HG03039 (cell line): ENCODE data around the gene PPP1R37.

Source experiments
- ATAC-seq: cut with Tn5 transposase; IDR thresholded peaks from one replicate; pipeline ENCODE4 v1.9.1; 2021; ENCODE audit warnings: mild to moderate bottlenecking, moderate library complexity; ENCODE audit not compliant: unreplicated experiment

PPP1R37 gene, protein sequence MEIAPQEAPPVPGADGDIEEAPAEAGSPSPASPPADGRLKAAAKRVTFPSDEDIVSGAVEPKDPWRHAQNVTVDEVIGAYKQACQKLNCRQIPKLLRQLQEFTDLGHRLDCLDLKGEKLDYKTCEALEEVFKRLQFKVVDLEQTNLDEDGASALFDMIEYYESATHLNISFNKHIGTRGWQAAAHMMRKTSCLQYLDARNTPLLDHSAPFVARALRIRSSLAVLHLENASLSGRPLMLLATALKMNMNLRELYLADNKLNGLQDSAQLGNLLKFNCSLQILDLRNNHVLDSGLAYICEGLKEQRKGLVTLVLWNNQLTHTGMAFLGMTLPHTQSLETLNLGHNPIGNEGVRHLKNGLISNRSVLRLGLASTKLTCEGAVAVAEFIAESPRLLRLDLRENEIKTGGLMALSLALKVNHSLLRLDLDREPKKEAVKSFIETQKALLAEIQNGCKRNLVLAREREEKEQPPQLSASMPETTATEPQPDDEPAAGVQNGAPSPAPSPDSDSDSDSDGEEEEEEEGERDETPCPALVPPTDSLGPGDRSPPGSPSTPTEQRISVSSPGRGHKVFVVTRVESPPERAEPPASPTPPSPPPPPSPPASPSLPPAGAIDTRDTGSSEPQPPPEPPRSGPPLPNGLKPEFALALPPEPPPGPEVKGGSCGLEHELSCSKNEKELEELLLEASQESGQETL

DNA sequence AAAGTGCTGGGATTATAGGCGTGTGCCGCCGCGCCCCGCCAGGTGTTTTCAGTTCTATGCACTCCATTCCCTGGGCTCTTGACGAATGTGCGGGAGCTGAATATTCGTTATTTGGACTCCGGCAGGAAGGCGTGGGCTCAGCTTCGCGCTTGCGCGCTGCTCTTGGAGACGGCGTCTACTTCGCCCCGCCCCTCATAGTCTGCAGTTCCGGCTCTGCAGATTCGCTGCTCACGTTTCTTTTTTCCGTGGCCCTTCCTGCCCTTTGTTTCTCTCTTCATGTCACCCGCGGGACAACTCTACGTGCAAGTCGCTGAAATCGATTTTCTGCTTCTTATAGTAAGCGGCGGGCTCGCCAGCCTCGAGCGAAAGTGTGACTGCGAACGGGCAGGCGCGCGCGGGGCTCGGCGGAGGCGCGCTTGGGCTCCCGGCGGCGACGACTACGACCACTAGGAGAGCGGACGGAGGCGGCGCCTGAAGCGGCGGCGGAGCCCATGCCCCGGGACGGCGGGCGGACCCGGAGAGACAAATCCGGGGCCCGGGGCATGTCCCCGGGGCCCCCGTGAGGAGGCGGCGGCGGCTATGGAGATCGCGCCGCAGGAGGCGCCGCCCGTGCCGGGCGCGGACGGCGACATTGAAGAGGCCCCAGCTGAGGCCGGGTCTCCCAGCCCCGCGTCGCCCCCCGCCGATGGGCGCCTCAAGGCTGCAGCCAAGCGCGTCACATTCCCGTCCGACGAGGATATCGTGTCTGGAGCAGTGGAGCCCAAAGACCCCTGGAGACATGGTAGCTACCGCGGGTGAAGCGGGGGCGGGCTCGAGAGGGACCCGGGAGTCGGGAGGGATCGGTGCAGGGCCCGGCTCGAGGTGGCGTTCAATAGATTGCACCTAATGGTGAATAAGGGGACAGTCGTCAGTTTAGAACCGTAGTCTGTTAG, at the start of gene PPP1R37:
PPP1R37 (plus strand) TSS at position 433 of the 932 bp plus-strand sequence; CDS start at position 580, 147 bp downstream.
- ATAC-seq = peak; percentile 45

DNA sequence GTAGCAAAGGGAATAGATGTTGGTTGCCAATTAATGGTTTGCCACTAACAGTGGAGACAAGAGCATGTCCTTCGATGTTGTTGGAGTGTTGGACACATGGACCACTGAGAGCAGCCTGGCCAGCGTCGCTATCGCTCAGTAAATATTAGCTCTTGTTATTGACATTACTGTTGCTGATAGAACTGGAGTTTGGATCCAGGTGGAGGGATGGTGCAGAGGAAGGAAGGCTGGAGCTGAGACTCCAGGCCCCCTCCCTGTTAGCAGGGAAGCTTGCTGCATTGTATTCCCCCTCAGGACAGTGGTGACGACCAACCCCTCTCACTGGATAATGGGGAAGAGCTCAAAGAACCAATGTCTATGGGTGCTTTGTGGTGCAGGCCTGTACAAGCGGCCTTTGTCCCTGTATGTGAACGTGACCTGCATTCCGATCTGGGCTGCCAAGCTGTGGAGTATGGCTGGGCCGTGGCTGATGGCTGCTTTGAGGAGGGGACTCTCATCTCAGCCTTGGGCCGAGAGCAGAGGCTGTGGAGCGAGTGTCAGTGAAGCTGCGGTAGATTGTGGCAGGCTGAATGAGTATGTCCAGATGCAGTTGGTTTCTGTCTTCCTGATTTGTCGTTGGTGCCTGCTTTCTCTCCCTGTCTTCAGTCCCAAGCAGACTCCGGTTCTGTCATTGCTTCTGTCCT, 47.2 kb upstream of the PPP1R37 start:
- no peak for ATAC-seq

DNA sequence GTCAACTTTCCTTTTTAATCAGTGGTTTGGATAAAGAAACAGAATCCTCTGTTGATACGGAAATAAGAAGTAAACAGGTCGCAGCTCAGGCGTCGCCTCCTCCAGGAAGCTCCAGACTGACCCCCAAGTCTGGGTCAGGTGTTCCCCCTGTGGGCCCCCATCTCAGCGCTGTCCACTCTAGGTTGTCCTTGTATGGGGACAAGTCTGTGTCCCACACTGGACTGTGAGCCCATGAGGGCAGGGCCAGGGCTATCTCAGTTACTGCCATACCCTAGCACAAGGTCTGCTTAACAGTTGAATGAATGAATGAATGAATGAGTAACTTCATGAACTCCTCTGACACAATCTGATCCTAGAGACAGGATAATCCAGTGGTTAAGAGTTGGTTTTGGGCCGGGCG, 46.6 kb upstream of the PPP1R37 start:
- ATAC-seq = no peak

DNA sequence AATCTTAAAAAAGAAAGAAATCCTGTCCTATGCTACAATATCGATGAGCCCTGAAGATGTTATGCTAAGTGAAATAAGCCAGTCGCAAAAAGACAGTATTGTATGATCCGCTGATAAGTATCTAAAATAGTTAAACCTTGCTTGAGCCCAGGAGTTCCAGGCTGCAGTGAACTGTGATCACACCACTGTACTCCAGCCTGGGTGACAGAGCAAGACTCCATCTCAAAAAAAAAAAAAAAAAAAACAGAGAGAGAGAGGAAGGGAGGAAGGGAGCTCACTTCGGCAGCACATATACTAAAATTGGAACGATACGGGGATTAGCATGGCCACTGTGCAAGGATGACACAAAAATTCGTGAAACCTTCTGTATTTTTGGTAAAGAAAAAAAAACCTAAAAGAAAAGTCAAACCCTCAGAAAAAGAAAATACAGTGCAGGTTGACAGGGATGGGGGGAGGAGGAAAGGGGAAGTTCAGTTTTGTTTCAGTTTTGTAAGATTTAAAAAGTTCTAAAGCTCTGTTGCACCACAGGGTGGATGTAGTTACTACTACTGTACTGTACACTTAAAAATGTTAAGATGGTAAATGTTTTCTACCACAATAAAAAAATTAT, 45.7 kb upstream of the PPP1R37 start:
- ATAC-seq = no peak

DNA sequence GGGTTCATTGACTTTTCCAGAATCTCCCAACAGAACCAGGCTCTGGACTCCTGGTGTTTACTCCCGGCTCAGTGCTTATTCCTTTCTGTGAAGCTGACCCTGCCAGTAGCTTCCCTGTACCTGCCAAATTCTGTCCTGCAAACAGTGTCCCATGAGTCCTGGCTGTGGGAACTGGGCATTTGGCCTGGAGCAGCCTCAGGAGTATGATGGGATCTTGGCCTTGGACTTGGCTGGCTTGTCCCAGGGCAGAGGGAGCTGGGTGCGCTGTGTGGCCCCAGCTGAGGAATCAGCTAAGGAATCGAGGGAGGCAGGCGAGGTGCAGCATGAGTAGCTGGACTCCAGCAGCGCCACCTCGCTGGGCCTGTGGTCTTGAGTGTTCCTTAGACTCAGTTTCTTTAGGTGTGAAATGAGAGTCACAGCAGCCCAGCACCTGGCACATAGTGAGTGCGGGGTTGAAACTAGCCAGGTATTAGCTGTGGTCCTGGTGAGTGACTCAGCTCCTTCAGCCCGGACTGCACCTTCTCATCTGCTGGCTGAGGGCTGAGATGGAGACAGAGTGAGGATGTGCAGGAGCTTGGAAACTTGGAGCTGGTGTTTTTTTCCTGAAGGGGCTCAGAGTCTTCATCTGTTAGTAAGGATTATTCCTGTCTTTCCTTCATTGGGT, 43.8 kb upstream of the PPP1R37 start:
- ATAC-seq = no peak

DNA sequence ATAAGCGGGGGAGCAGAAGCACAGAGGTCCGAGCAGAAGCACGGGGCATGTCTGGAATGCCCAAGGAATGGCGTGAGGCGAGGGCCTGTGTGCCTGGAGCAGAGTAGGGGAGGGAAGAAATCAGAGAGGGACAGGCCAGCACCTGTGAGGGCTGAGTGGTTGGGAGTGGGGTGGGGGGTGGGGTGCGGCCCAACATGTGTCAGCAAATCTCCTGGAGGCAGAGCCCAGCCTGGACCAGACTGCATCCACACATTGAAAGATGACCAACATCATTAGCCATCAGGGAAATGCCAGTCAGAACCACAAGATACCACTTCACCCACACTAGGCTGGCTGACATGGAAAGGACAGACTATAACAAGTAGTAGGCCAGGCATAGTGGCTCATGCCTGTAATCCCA, 42.9 kb upstream of the PPP1R37 start:
- no peak for ATAC-seq

DNA sequence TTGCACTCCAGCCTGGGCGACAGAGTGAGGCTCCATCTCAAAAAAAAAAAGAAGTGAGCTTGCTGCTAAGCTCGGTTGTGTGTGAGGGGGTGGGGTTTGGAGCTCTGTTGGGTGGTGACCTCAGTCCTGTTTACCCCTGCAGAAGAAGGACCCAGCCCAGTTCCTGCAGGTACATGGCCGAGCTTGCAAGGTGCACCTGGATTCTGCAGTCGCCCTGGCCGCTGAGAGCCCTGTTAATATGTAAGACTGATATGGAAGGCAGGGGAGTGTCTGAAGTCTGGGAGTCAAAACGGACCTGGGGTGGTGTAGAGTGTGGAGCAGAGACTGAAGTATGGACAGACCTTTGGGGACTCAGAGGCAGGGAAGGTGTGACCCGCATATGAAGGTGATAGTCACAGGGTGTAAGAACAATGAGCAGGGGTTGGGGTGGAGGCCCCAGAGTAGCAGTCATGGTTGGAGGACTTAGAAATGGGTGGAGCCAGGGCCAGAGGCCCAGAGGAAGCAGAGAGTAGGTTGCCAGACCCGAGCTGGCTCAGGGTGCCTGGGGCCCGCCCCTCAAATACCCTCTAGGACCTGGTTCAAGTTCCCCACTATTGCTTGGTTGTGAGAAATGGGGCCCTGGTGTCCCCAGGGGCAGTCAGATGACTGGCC, 40.9 kb upstream of the PPP1R37 start:
- no peak for ATAC-seq

DNA sequence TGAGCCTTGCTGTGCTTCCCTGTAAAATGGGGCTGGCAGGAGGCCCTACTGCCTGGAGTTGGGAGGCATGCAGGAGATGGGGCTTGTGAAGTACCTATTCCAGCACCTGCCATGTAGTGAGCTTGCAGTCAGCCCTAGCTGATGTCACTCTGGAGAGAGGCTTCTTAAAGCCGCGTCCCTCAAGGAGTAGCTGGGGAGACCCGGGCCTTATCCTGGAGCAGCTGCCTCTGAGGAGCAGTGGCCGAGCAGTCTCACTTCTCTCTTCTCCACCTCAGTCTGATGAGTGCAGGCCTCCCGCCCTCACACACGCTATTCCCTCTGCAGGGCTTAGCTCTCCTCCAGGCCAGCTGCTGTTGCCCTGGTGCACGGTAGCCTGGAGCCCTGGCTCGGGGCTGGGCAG, 36.1 kb upstream of the PPP1R37 start:
- no peak for ATAC-seq

DNA sequence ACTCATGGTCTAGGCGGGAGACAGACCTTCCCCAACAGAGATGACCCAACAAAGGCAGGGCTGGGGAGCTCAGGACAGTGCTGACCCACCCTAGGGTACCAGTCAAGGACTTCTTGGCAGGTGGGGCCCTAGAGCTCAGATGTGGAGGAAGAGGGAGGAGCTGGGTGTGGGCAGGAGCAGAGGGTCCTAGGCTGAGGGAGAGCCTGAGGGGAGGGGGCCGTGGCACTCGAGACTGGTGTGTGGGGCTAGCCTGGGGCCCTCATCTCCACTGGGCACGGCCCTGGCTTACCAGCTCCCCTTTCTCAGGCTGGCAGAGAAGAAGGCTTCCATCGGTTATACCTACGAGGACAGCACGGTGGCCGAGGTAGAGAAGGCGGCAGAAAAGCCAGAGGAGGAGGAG, 35.5 kb upstream of the PPP1R37 start:
- ATAC-seq = no peak

DNA sequence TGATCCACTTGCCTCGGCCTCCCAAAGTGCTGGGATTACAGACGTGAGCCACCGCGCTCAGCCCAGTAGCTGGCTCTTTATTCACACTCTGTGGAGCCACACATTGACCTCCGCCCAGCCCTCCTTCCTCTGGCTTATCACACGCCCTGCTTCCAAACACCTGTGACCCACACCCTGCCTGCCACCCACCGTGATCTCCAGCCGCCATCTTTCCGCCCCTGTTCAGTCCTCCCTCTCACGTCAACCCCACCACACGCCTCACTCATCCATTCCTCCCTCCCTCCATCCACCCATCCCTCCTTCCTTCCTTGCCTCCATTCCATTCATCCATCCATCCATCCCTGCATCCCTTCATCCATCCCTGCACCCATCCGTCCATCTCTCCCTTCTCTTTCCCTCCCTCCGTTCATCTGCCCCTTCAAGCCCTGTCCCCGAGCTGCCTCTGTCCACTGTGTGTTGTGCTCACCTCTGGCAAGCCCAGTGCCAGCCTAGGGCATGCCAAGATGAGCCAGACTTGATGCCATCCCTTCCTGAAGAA, 34.3 kb upstream of the PPP1R37 start:
- ATAC-seq = no peak

DNA sequence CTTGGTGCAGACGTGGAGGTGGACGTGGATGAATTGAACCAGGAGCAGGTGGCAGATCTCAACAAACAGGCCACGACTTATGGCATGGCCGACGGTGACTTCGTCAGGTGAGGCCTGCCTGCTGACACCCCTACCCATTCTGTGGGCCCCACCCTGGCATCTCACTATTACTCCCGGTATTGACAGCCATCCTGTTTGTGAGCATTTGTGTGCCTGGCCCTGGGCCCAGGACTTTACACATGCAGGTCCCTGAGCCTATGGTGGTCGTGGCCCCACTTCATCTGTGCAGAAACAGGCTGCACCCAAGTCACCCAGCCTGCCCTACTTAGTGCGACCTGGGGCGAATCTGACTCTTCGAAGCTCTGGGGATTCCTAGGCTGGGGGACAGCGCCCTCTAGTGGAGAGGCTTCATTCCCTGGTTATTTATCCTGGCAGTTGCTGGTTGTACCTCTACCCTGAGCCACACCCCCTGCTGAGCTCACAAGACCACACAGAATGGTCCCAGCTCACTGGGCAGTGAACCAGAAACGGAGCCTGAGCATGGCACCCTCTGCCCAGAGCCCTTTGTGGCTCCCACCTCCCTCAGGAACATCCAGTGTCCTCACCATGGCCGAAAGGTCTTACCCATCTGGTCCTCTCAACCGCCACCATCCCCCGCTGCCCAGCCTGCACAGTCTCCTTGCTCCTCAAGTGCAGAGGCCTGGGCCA, 33.6 kb upstream of the PPP1R37 start:
- ATAC-seq = no peak

DNA sequence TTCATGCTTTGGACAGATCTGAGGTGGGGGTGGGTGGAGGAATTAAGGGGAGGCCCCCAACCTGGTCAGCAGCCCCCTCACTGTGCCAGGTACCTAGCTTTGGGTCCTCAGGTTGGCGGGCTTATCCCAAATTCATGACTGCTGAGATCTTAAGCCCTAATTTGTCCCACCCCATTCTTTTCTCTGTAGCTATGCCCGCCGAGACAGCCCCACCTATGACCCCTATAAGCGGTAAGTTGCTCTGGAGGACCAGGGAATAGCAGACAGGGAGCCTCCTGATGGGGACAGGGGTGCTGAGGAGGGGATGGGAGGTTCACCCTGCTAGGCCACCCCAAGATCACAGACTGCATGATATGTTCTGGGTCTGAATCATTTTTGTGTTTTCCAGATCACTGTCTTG, 31.0 kb upstream of the PPP1R37 start:
- no peak for ATAC-seq

DNA sequence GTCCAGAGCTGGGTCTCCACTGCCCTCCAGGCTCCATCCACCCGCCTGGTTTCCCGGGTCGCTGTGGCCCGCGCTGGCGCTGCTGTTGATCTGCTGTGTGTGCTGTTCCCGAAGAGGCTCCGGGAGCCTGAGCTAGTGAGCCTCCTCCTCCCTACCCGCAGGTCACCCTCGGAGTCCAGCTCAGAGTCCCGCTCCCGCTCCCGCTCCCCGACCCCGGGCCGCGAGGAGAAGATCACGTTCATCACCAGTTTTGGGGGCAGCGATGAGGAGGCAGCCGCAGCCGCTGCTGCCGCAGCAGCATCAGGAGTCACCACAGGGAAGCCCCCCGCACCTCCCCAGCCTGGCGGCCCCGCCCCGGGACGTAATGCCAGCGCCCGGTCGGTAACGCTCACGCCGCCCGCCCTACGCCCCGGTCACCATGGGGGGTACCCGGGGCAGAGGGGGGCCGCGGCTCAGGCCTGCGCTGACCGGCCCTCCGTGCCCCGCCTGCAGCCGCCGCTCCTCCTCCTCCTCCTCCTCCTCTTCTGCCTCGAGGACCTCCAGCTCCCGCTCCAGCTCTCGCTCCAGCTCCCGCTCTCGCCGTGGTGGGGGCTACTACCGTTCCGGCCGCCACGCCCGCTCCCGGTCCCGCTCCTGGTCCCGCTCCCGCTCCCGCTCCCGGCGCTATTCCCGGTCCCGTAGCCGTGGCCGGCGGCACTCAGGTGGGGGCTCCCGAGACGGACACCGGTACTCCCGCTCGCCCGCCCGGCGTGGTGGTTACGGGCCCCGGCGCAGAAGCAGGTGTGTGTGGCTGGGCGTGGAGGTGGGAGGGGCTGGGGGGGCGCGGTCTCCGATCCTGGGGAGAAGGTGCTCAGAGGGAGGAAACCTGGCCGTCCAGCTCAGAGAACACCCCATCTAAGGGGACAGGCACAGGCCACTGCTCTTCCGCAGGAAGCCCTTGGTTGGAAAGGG, 28.9 kb upstream of the PPP1R37 start:
- ATAC-seq = no peak

DNA sequence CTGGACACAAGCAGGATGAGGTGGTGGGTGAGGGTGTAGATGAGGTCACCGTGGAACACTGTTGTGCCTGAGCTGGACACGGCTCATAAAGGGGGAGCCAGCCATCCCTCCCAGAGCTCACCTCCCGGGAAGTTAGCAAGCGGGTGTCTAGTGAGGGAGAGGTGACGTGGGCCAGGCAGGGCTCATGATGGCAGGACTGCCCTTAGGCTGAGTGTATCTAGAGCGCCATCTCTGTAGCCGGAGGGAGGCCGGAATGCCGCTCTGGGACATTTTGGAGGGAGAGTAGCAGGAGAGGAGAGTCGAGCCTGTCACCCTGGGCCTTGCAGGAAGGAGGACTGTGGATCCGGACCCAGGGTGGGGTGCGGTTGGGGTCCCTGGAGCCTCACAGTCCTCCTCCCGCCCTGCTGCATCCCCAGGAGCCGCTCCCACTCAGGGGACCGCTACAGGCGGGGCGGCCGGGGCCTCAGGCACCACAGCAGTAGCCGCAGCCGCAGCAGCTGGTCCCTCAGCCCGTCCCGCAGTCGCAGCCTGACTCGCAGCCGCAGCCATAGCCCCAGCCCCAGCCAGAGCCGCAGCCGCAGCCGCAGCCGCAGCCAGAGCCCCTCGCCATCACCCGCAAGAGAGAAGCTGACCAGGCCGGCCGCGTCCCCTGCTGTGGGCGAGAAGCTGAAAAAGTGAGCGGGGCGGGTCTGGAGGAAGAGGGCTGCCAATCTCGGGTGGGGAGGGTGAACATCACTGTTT, 25.9 kb upstream of the PPP1R37 start:
- no peak for ATAC-seq

DNA sequence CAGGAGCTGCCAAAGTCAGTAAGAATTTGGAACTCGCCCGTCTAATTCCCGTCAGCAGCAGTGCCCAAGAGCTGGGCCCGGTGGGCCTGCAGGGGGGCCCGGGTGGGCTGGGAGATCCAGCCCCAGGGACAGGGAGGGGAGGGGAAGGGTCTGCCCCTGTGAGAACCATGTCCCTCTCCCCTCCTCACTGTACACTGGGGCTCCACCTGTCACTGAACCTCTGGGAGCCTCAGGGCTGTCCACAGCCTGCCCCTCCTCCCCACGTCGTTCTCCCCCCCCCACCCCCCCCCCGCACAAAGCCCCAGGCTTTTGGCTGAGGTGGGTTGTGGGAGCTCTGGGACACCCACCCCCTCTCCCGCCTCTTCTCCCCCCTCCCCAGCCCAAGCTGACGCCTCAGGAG, 24.9 kb upstream of the PPP1R37 start:
- ATAC-seq = no peak

DNA sequence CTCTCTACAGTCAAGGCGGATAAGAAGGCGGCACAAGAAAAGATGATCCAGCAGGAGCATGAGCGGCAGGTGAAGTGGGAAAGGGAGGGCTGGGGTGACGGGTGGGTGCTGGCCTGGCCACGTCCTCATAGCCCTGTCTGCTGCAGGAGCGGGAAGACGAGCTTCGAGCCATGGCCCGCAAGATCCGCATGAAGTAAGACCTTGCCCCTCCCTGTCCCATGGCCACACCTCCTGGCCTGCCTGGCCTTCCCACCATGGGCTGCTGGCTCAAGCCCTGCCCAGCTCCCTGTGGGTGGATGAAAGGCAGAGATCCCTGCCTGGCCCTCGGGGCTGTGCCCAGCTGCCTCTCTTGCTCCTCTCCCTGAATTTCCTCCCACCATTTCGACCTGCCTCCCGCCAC, 23.9 kb upstream of the PPP1R37 start:
- ATAC-seq = no peak

DNA sequence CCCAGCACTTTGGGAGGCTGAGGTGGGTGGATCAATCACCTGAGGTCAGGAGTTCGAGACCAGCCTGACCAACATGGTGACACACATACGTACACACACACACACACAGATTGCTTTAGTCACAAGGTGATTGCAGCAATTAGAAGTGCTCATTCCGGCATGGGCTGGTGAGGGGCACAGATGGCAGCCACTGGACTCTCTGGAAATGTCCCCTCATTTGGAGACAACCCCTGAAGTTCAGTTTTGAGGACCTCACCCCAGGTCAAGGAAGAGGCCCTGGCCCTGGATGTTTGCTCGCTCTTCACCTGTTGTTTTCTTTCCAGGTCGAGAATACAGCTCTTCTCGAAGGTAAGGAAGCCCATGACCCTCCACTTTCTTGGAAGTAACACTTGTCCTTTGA, 22.8 kb upstream of the PPP1R37 start:
- no peak for ATAC-seq
